CD14-positive monocyte (primary cell): ENCODE results near the gene CDC14B. TPM values are rescaled to one million over a fixed set of nuclear protein-coding genes. Genes with fewer than 3 reads are reported as not detected.

Source experiments
- DNase-seq, 3 donors: peaks; one replicate each; pipeline ENCODE4 v3.0.0-alpha.2; 2011 to 2022
- H2AFZ ChIP-seq: 2 replicates; pipeline ENCODE4 v1.6.0; 2012; ENCODE audit warnings: mild to moderate bottlenecking, low read depth, low read length, inconsistent platforms; ENCODE audit not compliant: insufficient read depth, poor library complexity, severe bottlenecking
- H3K27ac ChIP-seq, 2 donors: 1 replicate in 1 of 2; 2 replicates in 1 of 2; pipeline ENCODE4 v1.5.1; 2012 to 2013; ENCODE audit warnings: low read length in 2 of 2, control low read depth in 1 of 2, inconsistent platforms in 1 of 2, low read depth in 1 of 2, mild to moderate bottlenecking in 1 of 2
- H3K27me3 ChIP-seq, 2 donors: one replicate each; pipeline versions ENCODE4 v1.6.0 to v1.6.1; 2011 to 2013; ENCODE audit warnings: low read length in 2 of 2; ENCODE audit not compliant: control insufficient read depth in 2 of 2, insufficient read depth in 2 of 2
- H3K36me3 ChIP-seq, 2 donors: replicated peaks in 1 of 2; 1 replicate in 1 of 2; 2 replicates in 1 of 2; pipeline versions ENCODE4 v1.5.1 to v1.6.1; 2012 to 2013; ENCODE audit warnings: low read length in 2 of 2, control low read depth in 1 of 2, inconsistent platforms in 1 of 2, mild to moderate bottlenecking in 1 of 2; ENCODE audit not compliant: insufficient read depth in 2 of 2, control insufficient read depth in 1 of 2
- H3K4me1 ChIP-seq, 2 donors: 1 replicate in 1 of 2; 2 replicates in 1 of 2; pipeline versions ENCODE4 v1.5.1 to v1.6.1; 2012 to 2013; ENCODE audit warnings: low read length in 2 of 2, control low read depth in 1 of 2, inconsistent platforms in 1 of 2, mild to moderate bottlenecking in 1 of 2, moderate library complexity in 1 of 2; ENCODE audit not compliant: insufficient read depth in 2 of 2, control insufficient read depth in 1 of 2
- H3K4me2 ChIP-seq: replicated peaks from 2 replicates; pipeline ENCODE3; 2012; ENCODE audit warnings: low read length, moderate library complexity, mild to moderate bottlenecking; ENCODE audit not compliant: poor library complexity, severe bottlenecking; ENCODE audit errors: extremely low read depth
- H3K4me3 ChIP-seq, 3 experiments: fragments of 200-600 bp in 1 of 3; sonication (generic) in 1 of 3; replicated peaks in 1 of 3; 1 replicate in 2 of 3; 2 replicates in 1 of 3; pipeline ENCODE4 v1.5.1; 2011 to 2013; ENCODE audit warnings: low read length in 3 of 3, mild to moderate bottlenecking in 3 of 3, control low read depth in 2 of 3, low read depth in 2 of 3, inconsistent platforms in 1 of 3, moderate library complexity in 1 of 3
- H3K79me2 ChIP-seq: 2 replicates; pipeline ENCODE4 v1.6.0; 2012; ENCODE audit warnings: mild to moderate bottlenecking, control low read depth, inconsistent platforms, low read length, moderate library complexity; ENCODE audit not compliant: insufficient read depth
- H3K9ac ChIP-seq: 2 replicates; pipeline ENCODE4 v1.6.0; 2017; ENCODE audit warnings: low read length, mild to moderate bottlenecking; ENCODE audit not compliant: insufficient read depth, poor library complexity, severe bottlenecking
- H3K9me3 ChIP-seq, 2 donors: replicated peaks in 1 of 2; 1 replicate in 1 of 2; 2 replicates in 1 of 2; pipeline versions ENCODE4 v1.5.1 to v1.6.1; 2012 to 2013; ENCODE audit warnings: low read length in 2 of 2, control low read depth in 1 of 2; ENCODE audit not compliant: control insufficient read depth in 1 of 2, insufficient read depth in 1 of 2
- H4K20me1 ChIP-seq: 2 replicates; pipeline ENCODE4 v1.6.0; 2012; ENCODE audit warnings: mild to moderate bottlenecking, low read length, control low read depth, moderate library complexity; ENCODE audit not compliant: insufficient read depth
- H3K27ac Mint-ChIP-seq, 7 donors: one replicate each; pipeline ENCODE4 v1.8.0; 2020; ENCODE audit warnings: mild to moderate bottlenecking in 7 of 7, mixed read lengths in 7 of 7, moderate library complexity in 6 of 7, inconsistent platforms in 2 of 7
- H3K27me3 Mint-ChIP-seq, 3 donors: one replicate each; pipeline ENCODE4 v1.8.0; 2021 to 2022; ENCODE audit warnings: low read depth in 3 of 3, mild to moderate bottlenecking in 3 of 3, mixed read lengths in 3 of 3, moderate library complexity in 3 of 3, inconsistent platforms in 1 of 3
- H3K36me3 Mint-ChIP-seq, 2 donors: one replicate each; pipeline ENCODE4 v1.8.0; 2020; ENCODE audit warnings: mixed read lengths in 2 of 2, inconsistent platforms in 1 of 2, mild to moderate bottlenecking in 1 of 2
- H3K4me1 Mint-ChIP-seq: one replicate; pipeline ENCODE4 v1.8.0; 2020; ENCODE audit warnings: mild to moderate bottlenecking, mixed read lengths
- H3K4me3 Mint-ChIP-seq, 2 donors: one replicate each; pipeline ENCODE4 v1.8.0; 2020; ENCODE audit warnings: mild to moderate bottlenecking in 2 of 2, mixed read lengths in 2 of 2, moderate library complexity in 1 of 2
- H3K9me3 Mint-ChIP-seq, 7 donors: one replicate each; pipeline ENCODE4 v1.8.0; 2020 to 2022; ENCODE audit warnings: mixed read lengths in 7 of 7, mild to moderate bottlenecking in 6 of 7, moderate library complexity in 6 of 7, inconsistent platforms in 2 of 7
- WGBS: methylation state at CpG from one replicate; pipeline ENCODE4 v1.1.5; 2013; ENCODE audit warnings: missing lambda C conversion rate; ENCODE audit not compliant: insufficient coverage; 5-methylcytosine and 5-hydroxymethylcytosine counted together
- intact Hi-C, 2 donors: fragments of 100-400 bp; cut with micrococcal nuclease; formaldehyde crosslinking; loops; one replicate each; pipeline versions ENCODE4 v1.15.0 to v1.15.1; 2023
- polyA plus RNA-seq, 3 donors: library from polyadenylated mRNA; depleted of rRNA in 1 of 3; unstranded in 2 of 3; stranded (reverse) in 1 of 3; fragments of 300-500 nt in 2 of 3; fragments of >200 nt in 1 of 3; fragmentation: Illumina TruSeq in 2 of 3; gene quantifications; 1 replicate in 2 of 3; 2 replicates in 1 of 3; pipeline ENCODE4 v1.2.3, GENCODE V29; 2012 to 2021
- TF ChIP-seq, protein P1 (sequence below): fragments of 200-600 bp; IDR thresholded peaks from one replicate; pipeline ENCODE4 v1.8.0; 2022; ENCODE audit warnings: antibody characterized with exemption, mild to moderate bottlenecking

CDC14B gene
- polyA plus RNA-seq, 3 donors = 0.03 to 0.47 (median 0.44) TPM

DNA sequence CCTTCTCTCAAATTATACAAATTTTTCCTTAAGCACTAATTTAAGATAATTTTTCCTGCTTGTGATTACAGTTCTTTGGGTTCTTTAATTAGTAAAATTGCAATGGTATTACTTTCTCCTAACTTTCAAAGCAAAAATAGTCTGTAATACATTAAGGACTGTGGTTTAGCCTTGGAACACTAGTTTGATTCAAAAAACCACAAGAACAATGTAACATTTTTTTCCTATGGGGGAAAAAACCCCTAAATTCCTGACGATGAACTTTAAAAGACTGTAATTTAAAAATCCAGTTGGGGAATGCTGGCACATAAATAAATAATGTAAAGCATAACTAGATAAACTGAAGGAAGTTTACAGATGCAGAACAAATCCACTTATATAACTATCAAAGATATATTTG is 65.3 kb downstream of the CDC14B start:
- Histone ChIP-seq H2AFZ (no peak overlapping the region), H3K4me2 (no peak overlapping the region), H3K27me3 (peaks cover 0 to 2% of the 10 kb centered on the region in 2 donors), H3K4me1 (peaks cover 0 to 3% of the 10 kb centered on the region in 2 donors), H3K79me2 (no peaks in the 10 kb centered on the region), H3K9ac (no peak overlapping the region), H3K36me3 (no peaks in the 10 kb centered on the region), H3K27ac (no peak overlapping the region), H4K20me1 (no peaks in the 10 kb centered on the region), H3K9me3 (no peaks in the 10 kb centered on the region), H3K4me3 (no peak overlapping the region)
- WGBS = no CpG with 5 or more reads among the region's 1 CpG
- intact Hi-C loops = no loop called here
- DNase-seq = no peak
- no peaks in the 10 kb centered on the region for H3K36me3 Mint-ChIP-seq
- H3K9me3 Mint-ChIP-seq = no peaks in the 10 kb centered on the region
- peaks cover 14% of the 10 kb centered on the region for H3K4me1 Mint-ChIP-seq
- H3K27me3 Mint-ChIP-seq = peaks cover 2 to 4% (median 4%) of the 10 kb centered on the region in 3 donors
- no peak overlapping the region for H3K4me3 Mint-ChIP-seq
- H3K27ac Mint-ChIP-seq = no peak overlapping the region
- TF ChIP-seq, protein P1, sequence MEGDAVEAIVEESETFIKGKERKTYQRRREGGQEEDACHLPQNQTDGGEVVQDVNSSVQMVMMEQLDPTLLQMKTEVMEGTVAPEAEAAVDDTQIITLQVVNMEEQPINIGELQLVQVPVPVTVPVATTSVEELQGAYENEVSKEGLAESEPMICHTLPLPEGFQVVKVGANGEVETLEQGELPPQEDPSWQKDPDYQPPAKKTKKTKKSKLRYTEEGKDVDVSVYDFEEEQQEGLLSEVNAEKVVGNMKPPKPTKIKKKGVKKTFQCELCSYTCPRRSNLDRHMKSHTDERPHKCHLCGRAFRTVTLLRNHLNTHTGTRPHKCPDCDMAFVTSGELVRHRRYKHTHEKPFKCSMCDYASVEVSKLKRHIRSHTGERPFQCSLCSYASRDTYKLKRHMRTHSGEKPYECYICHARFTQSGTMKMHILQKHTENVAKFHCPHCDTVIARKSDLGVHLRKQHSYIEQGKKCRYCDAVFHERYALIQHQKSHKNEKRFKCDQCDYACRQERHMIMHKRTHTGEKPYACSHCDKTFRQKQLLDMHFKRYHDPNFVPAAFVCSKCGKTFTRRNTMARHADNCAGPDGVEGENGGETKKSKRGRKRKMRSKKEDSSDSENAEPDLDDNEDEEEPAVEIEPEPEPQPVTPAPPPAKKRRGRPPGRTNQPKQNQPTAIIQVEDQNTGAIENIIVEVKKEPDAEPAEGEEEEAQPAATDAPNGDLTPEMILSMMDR = no peak

DNA sequence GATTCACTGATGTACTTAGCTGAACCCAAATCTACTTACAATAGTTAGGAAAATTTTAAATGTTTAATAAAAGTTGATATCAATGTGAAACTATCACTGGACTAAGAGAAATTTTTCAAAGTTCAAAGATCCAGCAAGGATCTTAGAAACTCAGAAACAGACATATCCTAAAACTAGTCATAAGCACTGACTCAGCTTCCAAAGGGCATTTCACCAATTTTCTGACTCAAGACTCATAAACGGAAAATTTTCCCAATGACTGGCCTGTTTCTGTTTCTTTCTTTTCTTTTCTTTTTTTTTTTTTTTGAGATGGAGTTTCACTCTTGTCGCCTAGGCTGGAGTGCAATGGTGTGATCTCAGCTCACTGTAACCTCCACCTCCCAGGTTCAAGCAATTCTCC is 66.6 kb downstream of the CDC14B start:
- Mint-ChIP-seq H3K27ac (no peak overlapping the region), H3K36me3 (no peaks in the 10 kb centered on the region), H3K4me3 (no peak overlapping the region), H3K4me1 (peaks cover 14% of the 10 kb centered on the region), H3K27me3 (peaks cover 3 to 4% (median 4%) of the 10 kb centered on the region in 3 donors), H3K9me3 (no peaks in the 10 kb centered on the region)
- no peak overlapping the region for H3K4me3 ChIP-seq
- H3K27ac ChIP-seq = no peak overlapping the region
- no peak overlapping the region for H3K4me2 ChIP-seq
- WGBS = no CpG with 5 or more reads among the region's 2 CpGs
- no peaks in the 10 kb centered on the region for H3K9me3 ChIP-seq
- peaks cover 0 to 2% of the 10 kb centered on the region in 2 donors for H3K27me3 ChIP-seq
- intact Hi-C loops = no loop called here
- no peak overlapping the region for H3K9ac ChIP-seq
- H3K4me1 ChIP-seq = peaks cover 0 to 3% of the 10 kb centered on the region in 2 donors
- no peak for DNase-seq
- no peaks in the 10 kb centered on the region for H3K36me3 ChIP-seq
- no peaks in the 10 kb centered on the region for H4K20me1 ChIP-seq
- TF ChIP-seq, protein P1 = no peak
- no peaks in the 10 kb centered on the region for H3K79me2 ChIP-seq
- H2AFZ ChIP-seq = no peak overlapping the region
